Stimulated activated CD8-positive, alpha-beta memory T cell treated with anti-CD3 and anti-CD28 coated beads, Interleukin-4, amount 100 ng/mL, for 4 hours (primary cell): Measurements from ENCODE around the gene RELT.

Experiments
- DNase-seq, 2 donors: peaks; one replicate each; pipeline ENCODE4 v3.0.0-alpha.2; 2020; ENCODE audit warnings: low read depth in 2 of 2, low spot score in 1 of 2

RELT gene

GRCh38 chr11:73375830-73376159, 404 bp upstream of the RELT start:
- DNase-seq: no peak

DNA sequence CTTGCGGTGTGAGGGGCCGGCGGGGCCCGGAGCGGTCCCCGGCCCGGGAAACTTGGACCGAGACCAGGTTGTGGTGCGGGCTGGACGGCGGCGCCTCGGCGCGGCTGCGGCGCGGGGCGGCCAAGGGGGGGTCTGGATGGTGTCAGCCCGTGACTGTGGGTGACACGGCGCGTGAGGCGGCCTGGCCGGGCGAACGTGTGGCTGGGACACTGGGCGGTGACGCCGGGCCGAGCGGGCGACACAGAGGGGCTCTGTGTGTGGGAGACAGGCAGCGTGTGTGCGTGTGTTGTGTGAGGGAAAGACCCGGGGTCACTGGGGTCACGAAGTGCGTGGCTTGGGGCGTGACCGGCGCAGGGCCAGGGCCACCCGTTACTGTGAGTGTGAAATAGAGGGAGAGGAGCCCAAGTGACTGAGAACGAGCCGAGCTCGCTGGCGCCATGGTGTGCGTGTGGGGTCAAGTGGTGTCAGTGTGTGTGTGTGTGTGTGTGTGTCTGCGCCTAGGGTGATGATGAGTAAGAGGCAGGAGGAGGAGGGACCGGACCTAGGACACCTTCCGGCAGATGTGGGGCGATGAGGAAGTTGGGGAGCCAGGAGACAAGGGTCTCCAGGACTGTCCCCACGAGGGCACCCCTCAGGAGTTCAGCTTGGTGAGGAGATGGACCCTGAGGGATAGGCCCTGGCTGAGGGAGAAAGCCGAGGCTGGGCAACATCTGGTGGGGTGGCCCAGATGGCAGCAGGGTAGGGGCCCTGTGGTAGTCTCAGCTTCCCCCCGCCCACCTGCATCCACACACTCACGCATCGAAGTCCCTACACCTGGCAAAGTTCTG, 817 bp downstream of the RELT start:
- DNase-seq: peak; percentile 24 to 31

DNA sequence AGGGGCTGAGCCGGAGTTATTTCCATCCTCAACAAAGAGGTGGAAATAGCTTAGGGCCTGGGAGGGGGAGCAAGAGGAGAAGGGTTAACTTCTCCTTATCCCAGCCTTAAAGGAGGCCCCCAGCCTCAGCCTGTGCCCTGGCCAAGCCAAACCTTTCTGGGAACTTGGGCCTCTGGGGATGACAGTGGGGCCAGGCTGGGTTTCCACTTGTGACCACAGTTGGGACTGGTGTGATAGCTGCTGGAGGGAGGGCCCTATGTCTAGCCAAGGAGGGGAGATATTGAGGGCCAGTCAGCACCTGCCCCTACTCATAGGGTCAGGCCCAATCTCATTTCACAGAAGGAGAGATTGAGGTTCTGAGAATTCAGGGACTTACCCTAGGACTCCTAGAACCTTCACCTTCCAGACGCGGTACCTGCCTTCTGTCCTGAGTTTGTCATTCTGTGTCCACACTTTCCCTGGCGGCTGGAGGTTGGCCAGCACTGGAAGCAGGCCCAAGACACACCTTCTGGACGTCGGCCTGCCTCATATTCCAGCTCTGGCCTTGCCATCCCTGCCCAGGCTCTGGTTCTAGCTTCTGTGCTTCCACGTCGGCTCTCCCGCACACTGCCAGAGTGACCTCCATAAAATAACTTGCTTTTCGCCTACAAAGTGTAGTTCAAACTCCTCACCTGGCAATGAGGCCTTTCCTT, 3.1 kb downstream of the RELT start:
- no peak for DNase-seq

- DNase-seq: no peak
Measured at GRCh38 chr11:73380331-73380730, 4.1 kb downstream of the RELT start.

DNA sequence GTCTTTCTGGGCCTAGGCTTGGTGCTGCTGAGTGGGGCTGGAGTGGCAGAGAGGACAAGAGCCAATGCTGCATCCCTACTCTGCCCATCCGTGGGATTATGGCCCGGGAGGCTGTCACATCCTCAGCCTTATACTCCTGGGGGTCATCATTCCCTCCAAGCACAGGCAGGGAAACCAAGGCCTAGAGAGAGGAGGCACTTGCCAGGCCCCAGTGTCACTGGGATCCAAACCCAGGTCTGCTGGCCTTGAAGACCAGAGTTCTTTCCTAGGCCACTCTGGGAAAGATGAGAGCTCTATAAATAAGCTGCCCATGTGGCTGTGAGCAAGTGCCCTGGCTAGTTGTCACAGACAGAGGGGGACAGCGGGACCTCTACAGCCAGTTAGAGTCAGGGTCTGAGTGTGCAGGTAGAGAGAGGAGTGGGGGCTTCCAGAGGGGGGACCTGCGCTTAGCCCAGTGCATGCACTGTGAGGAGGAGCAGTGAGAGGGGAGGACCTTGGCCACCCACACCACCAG, 4.8 kb downstream of the RELT start:
- DNase-seq: no peak

DNA sequence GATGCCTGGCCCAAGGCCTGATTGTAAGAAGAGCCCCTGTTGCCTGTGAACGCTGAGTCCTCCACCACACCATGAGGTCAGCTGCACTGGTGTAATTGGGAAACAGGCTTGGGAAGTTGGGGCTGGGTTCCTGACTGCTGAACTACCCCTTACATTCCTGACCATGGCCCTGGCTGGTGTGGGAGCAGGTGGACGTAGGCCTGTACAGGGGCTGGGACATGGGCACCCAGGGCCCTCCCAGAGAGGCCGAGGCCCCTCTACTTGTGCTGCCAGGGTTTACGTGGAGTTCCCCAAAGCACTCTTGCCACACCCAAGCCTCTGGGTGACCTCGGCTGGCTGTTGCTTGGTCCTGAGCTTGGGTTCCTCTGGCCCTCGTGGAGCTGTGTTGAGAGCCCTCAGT, 5.4 kb downstream of the RELT start:
- no peak for DNase-seq

DNA sequence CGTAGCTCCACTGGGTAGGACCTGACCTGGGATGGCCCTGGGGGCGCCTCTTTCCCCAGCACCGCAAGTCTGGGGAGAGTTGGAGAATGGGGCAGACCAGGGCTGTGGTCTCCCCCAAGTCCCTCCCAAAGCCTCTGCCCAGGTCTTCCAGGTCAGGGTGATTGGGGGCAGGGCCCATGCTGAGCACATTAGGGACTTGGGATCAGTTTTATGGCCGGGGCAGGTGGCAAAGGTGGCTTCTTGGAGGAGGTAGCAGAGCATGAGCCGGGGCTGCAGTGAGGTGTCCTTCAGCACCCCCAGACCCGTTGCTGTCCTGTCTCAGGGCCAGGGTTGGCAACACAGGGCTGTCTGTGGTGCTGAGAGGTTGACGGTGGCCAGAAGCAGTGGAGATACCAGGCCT, 6.0 kb downstream of the RELT start:
- no peak for DNase-seq

DNA sequence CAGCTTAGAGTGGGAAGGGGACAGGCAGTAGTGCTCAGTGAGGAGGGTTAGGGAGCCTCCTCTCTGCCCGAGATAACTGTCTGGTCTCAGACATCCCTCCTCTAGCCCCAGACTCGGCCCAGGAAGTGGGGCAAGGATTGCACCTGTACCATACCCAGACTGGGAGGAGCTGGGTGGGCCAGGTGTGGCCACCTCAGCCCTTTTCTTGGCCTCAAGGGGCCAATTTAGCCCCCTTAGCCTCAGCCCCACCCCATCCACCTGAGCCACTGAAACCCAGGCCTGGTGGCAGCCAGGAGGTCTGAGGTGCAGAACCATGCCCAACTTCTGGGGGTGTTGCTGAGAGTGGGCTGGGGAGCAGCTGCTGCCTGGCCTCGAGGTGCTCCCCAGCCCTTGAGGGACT, 6.5 kb downstream of the RELT start:
- DNase-seq: no peak

DNA sequence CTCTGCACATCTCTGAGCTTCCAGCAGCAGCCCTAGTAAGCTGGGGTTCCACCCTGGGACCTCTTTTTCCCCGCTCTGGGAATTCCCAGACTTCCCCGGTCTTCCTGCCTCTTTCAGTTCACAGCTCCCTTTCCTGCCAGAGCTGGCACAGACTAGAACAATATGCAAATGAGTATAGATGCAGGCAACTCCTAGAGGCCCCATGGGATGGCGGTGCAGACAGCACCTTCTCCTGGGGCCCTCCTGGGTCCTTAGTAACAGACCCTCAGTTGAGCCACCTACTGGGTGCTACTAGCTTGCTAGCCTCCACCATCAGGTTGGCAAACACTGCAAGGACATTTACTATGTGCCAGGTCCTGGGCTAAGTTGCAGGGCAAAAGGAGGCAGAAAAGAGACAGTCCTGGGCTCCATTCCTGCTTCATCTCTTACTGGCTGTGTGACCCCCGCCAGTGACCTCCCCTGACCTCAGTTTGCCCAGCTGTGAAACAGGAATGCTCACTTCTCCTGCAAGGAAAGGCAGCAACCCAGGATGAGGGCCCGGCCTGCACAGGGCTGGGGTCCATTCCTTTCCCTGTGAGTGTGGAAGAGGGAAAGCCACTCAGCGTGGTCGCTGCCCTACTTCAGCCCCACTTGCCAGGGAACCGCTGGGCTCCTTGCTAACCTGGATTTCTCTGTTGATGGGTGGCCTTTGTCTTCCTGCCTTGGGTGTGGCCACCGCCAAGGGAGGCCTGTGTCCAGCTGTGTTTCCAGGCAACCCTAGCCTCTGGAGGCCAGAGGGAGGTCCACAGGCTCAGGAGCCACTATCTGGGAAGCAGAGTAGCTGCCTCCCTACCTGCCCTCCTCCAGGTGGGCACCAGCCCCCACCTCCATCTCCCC, 7.3 kb downstream of the RELT start:
- DNase-seq: no peak

GRCh38 chr11:73384125-73384441, 7.9 kb downstream of the RELT start:
- no peak for DNase-seq

GRCh38 chr11:73384531-73384871, 8.3 kb downstream of the RELT start:
- no peak for DNase-seq

- DNase-seq: peak in 1 of 2 donors; percentile 24
Measured at GRCh38 chr11:73384872-73385689, 8.9 kb downstream of the RELT start.

DNA sequence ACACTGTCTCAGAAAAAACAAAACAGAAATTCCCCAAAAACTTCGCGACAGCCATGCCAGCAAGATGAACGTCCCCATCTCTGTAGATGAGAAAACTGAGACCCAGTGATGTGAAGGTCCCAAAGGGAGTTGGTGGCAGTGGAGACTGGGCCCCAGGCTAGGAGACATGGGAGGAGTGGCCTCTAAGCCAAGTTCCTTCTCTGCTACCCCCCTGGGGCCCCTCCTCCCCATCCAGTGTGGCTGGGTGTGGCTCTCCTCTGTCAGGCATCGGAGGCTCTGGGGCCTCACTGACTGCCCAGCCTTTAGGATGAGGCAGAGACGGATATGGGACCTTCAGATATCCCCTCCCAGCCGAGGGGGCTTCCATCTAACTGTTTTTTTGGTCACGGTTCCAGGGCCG, 9.8 kb downstream of the RELT start:
- DNase-seq: no peak

GRCh38 chr11:73386546-73386945, 10.3 kb downstream of the RELT start:
- DNase-seq: no peak

DNA sequence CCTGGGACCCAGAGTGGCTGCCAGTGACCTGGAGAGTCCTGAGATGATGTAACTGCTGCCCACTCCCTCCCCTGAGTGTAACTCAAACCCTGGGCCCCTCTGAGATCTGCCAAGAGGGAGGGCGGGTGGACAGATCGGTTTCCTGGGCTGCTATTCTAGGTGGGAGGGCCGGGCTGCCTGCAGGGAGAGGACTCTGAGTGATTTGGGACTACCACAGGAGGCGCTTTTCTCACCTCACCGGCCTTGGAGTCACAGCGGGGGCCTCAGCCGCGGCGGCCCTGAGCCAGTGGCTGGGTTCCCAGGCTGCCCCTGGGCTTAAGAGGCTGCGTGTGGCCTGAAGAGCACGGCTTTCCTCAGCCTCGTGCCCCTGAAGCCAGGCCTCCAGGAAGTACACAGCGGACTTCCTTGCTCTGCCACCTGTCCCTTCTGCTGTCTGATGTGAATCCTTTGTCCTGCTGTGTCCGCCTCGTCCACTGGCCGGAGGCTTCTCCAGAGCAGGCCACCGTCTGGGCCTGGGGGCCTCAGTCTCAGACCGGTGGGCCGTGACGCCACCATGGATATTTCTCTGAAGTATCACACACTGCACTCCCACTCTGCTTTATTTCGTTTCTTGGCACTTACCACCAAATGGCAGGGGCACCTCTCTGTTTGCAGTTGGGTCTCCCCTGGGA, 11.5 kb downstream of the RELT start:
- no peak for DNase-seq

DNA sequence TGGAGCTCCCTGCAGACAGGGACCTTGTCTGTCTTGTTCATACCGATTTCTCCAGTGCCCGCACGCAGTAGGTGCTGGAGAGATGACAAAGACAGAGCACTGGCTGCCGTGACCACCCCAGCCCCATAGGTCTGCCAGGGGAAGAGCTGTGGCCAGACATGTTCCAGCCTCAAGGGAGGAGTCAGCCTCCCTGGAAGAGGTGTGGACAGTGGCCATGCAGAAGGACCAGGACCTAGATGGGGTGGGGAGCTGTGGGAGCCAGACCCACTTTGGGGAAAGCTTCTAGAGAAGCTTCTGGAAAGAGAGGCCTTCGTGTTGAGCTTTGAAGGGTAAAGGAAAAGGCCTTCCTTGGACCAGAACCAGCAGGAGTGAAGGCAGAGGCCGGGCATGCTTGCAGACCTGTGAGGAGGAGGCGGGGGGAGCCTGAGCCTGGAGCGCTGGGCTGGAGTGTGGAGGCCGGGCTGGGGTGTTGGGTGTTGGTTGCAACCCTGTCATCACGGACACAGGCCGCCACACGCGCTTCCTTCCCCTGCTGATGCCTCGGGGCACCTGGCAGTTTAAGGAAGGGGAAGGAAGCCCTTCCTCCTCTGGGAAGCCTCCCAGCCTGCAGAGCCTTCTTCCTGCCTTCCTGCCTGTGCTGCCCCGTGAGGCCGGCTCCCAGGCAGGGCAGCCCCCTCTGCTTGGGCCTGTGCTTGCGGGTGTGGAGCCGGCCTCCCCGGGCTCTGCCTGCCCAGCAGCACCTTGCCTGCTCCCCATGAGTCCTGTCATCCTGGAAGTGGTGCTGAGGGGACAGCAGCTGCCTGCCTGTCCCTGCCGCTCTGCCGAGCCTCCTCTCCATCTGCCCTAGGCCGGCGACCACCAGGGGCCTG, 12.3 kb downstream of the RELT start:
- DNase-seq: no peak

DNA sequence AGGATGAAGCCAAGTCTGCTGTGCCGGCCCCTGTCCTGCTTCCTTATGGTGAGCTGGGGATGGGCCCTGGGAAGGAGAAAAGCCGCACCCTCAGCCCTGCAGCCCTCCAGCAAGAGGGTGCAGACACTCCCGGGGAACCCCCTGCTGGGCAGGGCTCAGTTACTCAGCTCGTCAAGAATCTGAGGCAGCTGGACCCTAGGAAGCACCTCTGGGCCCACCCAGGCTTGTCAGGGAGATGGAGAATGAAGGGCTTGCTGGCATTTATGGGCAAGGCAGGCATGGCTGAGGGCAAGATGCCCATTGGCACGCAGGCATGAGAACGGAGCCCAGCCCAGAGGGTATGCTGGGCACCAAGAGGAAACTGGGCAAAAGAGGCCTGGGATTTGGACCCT, 12.9 kb downstream of the RELT start:
- no peak for DNase-seq

GRCh38 chr11:73389916-73390315, 13.7 kb downstream of the RELT start:
- no peak for DNase-seq
